HUES6 (cell line): ENCODE measurements around the gene BCR.
"Not testable (repeated sequence)": the region's sequence is repeated elsewhere in the genome, so short reads cannot be mapped to it uniquely, and the experiment has no call there.

Source experiments
- H3K27ac ChIP-seq: 2 replicates; pipeline ENCODE4 v1.7.0; 2013; ENCODE audit warnings: low read depth, mild to moderate bottlenecking, low read length, inconsistent platforms
- H3K27me3 ChIP-seq: 2 replicates; pipeline ENCODE4 v1.6.1; 2013; ENCODE audit warnings: low read length; ENCODE audit not compliant: control insufficient read depth, insufficient read depth
- H3K36me3 ChIP-seq: 2 replicates; pipeline ENCODE4 v1.6.1; 2013; ENCODE audit warnings: low read length; ENCODE audit not compliant: control insufficient read depth, insufficient read depth
- H3K4me1 ChIP-seq: 2 replicates; pipeline ENCODE4 v1.6.1; 2013; ENCODE audit warnings: low read length; ENCODE audit not compliant: control insufficient read depth, insufficient read depth
- H3K4me3 ChIP-seq: 2 replicates; pipeline ENCODE4 v1.5.1; 2013; ENCODE audit warnings: low read depth, low read length
- H3K9ac ChIP-seq: one replicate; pipeline ENCODE4 v1.6.1; 2013; ENCODE audit warnings: mild to moderate bottlenecking, low read length
- H3K9me3 ChIP-seq: 2 replicates; pipeline ENCODE4 v1.6.1; 2013; ENCODE audit warnings: low read depth, low read length; ENCODE audit not compliant: control insufficient read depth, insufficient read depth

The BCR gene

GRCh38 chr22:23323960-23324688 lies 143.8 kb downstream of the BCR start:
- not testable (repeated sequence) for H3K4me3 ChIP-seq, H3K9me3 ChIP-seq, H3K27me3 ChIP-seq, H3K27ac ChIP-seq, H3K36me3 ChIP-seq, H3K9ac ChIP-seq, H3K4me1 ChIP-seq

- Histone ChIP-seq H3K4me1 (peaks cover 5% of the 10 kb centered on the region; the same call in 1 of the 2 replicates), H3K36me3 (no peaks in the 10 kb centered on the region), H3K27ac (no peak overlapping the region), H3K4me3 (no peak overlapping the region), H3K27me3 (no peaks in the 10 kb centered on the region), H3K9me3 (no peaks in the 10 kb centered on the region), H3K9ac (no peak overlapping the region)
Observed at GRCh38 chr22:23325183-23325582, 144.9 kb downstream of the BCR start.

- H3K36me3 ChIP-seq, result not testable (repeated sequence)
Observed at GRCh38 chr22:23333822-23334221, 153.5 kb downstream of the BCR start.

GRCh38 chr22:23337672-23338071 lies 157.4 kb downstream of the BCR start:
- not testable (repeated sequence) for H3K9ac ChIP-seq, H3K4me1 ChIP-seq, H3K36me3 ChIP-seq, H3K4me3 ChIP-seq, H3K27ac ChIP-seq, H3K27me3 ChIP-seq, H3K9me3 ChIP-seq

More at GRCh38 chr22:23333822-23334221, 153.5 kb downstream of the BCR start:
- H3K9ac ChIP-seq, H3K9me3 ChIP-seq, H3K4me1 ChIP-seq, H3K4me3 ChIP-seq, H3K27me3 ChIP-seq, H3K27ac ChIP-seq: not testable (repeated sequence)

GRCh38 chr22:23341942-23342695 lies 161.8 kb downstream of the BCR start:
- not testable (repeated sequence) for H3K27ac ChIP-seq, H3K4me3 ChIP-seq, H3K9ac ChIP-seq, H3K9me3 ChIP-seq, H3K4me1 ChIP-seq, H3K27me3 ChIP-seq, H3K36me3 ChIP-seq

- Histone ChIP-seq H3K27ac (no peak overlapping the region), H3K9me3 (no peaks in the 10 kb centered on the region), H3K36me3 (no peaks in the 10 kb centered on the region), H3K9ac (no peak overlapping the region), H3K27me3 (peaks cover 52% of the 10 kb centered on the region), H3K4me3 (no peak overlapping the region), H3K4me1 (no peaks in the 10 kb centered on the region)
Observed at GRCh38 chr22:23351321-23351720, 171.0 kb downstream of the BCR start.

GRCh38 chr22:23353004-23353403 lies 172.7 kb downstream of the BCR start:
- Histone ChIP-seq H3K9me3 (no peaks in the 10 kb centered on the region), H3K4me1 (no peaks in the 10 kb centered on the region), H3K27ac (no peak overlapping the region), H3K27me3 (peaks cover 64% of the 10 kb centered on the region), H3K36me3 (no peaks in the 10 kb centered on the region), H3K4me3 (no peak overlapping the region), H3K9ac (no peak overlapping the region)

- no peaks in the 10 kb centered on the region for H3K9me3 ChIP-seq
- H3K4me1 ChIP-seq, result no peaks in the 10 kb centered on the region
- H3K27me3 ChIP-seq, result peaks cover 67% of the 10 kb centered on the region
- no peak overlapping the region for H3K27ac ChIP-seq
- H3K36me3 ChIP-seq, result no peaks in the 10 kb centered on the region
- no peak overlapping the region for H3K9ac ChIP-seq
- H3K4me3 ChIP-seq, result no peak overlapping the region
Observed at GRCh38 chr22:23353696-23354095, 173.4 kb downstream of the BCR start.

GRCh38 chr22:23356094-23356493 lies 175.8 kb downstream of the BCR start:
- Histone ChIP-seq H3K27ac (no peak overlapping the region), H3K9ac (no peak overlapping the region), H3K9me3 (no peaks in the 10 kb centered on the region), H3K27me3 (peaks cover 83% of the 10 kb centered on the region), H3K36me3 (no peaks in the 10 kb centered on the region), H3K4me1 (no peaks in the 10 kb centered on the region), H3K4me3 (no peak overlapping the region)

GRCh38 chr22:23357053-23357452 lies 176.7 kb downstream of the BCR start:
- Histone ChIP-seq H3K4me1 (no peaks in the 10 kb centered on the region), H3K27ac (no peak overlapping the region), H3K4me3 (no peak overlapping the region), H3K36me3 (no peaks in the 10 kb centered on the region), H3K9ac (no peak overlapping the region), H3K27me3 (peaks cover 93% of the 10 kb centered on the region), H3K9me3 (no peaks in the 10 kb centered on the region)

GRCh38 chr22:23359583-23360123 lies 179.3 kb downstream of the BCR start:
- no peaks in the 10 kb centered on the region for H3K4me1 ChIP-seq
- no peaks in the 10 kb centered on the region for H3K9me3 ChIP-seq
- H3K4me3 ChIP-seq, result no peak overlapping the region
- no peak overlapping the region for H3K27ac ChIP-seq
- no peaks in the 10 kb centered on the region for H3K36me3 ChIP-seq
- no peak overlapping the region for H3K9ac ChIP-seq
- peaks cover 97% of the 10 kb centered on the region for H3K27me3 ChIP-seq
